Duodenal mucosa (tissue), 2 donors: ENCODE data around the gene PDP2.

Source experiments
- H3K27ac ChIP-seq: one replicate; pipeline ENCODE4 v1.7.0; 2013; ENCODE audit warnings: low read depth, low read length
- H3K27me3 ChIP-seq, 2 donors: one replicate each; pipeline ENCODE4 v1.7.0; 2013; ENCODE audit warnings: low read length in 2 of 2, control low read depth in 1 of 2; ENCODE audit not compliant: insufficient read depth in 2 of 2, control insufficient read depth in 1 of 2
- H3K36me3 ChIP-seq, 2 donors: one replicate each; pipeline ENCODE4 v1.7.0; 2013; ENCODE audit warnings: low read length in 2 of 2, control low read depth in 1 of 2; ENCODE audit not compliant: insufficient read depth in 2 of 2, control insufficient read depth in 1 of 2
- H3K4me1 ChIP-seq, 2 donors: one replicate each; pipeline ENCODE4 v1.7.0; 2013; ENCODE audit warnings: low read length in 2 of 2, control low read depth in 1 of 2; ENCODE audit not compliant: insufficient read depth in 2 of 2, control insufficient read depth in 1 of 2
- H3K4me3 ChIP-seq, 2 donors: one replicate each; pipeline ENCODE4 v1.7.0; 2013; ENCODE audit warnings: low read length in 2 of 2, low read depth in 1 of 2
- H3K9ac ChIP-seq, 2 donors: one replicate each; pipeline ENCODE4 v1.7.0; 2013; ENCODE audit warnings: low read length in 2 of 2, low read depth in 1 of 2
- H3K9me3 ChIP-seq, 2 donors: one replicate each; pipeline ENCODE4 v1.7.0; 2013; ENCODE audit warnings: low read length in 2 of 2, control low read depth in 1 of 2; ENCODE audit not compliant: control insufficient read depth in 1 of 2

The PDP2 gene

GRCh38 chr16:66926171-66926947, 46.0 kb downstream of the PDP2 start:
- no peaks in the 10 kb centered on the region for H3K36me3 ChIP-seq
- H3K9me3 ChIP-seq = no peaks in the 10 kb centered on the region
- H3K27me3 ChIP-seq = peaks cover 4 to 5% of the 10 kb centered on the region in 2 donors
- H3K27ac ChIP-seq = peak overlapping the region; percentile 20
- no peak overlapping the region for H3K9ac ChIP-seq
- peak overlapping the region in 1 of 2 donors; percentile 15 for H3K4me3 ChIP-seq
- peaks cover 8 to 33% of the 10 kb centered on the region in 2 donors for H3K4me1 ChIP-seq

GRCh38 chr16:66926961-66927436, 46.7 kb downstream of the PDP2 start:
- H3K4me3 ChIP-seq = no peak overlapping the region
- no peak overlapping the region for H3K9ac ChIP-seq
- no peaks in the 10 kb centered on the region for H3K36me3 ChIP-seq
- H3K27ac ChIP-seq = peak overlapping the region; percentile 20
- H3K4me1 ChIP-seq = peaks cover 10 to 37% of the 10 kb centered on the region in 2 donors
- no peaks in the 10 kb centered on the region for H3K9me3 ChIP-seq
- peaks cover 4 to 5% of the 10 kb centered on the region in 2 donors for H3K27me3 ChIP-seq

GRCh38 chr16:66927918-66928649, 47.8 kb downstream of the PDP2 start:
- H3K4me3 ChIP-seq = no peak overlapping the region
- H3K9ac ChIP-seq = no peak overlapping the region
- no peak overlapping the region for H3K27ac ChIP-seq
- H3K27me3 ChIP-seq = peaks cover 4 to 5% of the 10 kb centered on the region in 2 donors
- peaks cover 0 to 4% of the 10 kb centered on the region in 2 donors for H3K36me3 ChIP-seq
- H3K4me1 ChIP-seq = peaks cover 19 to 48% of the 10 kb centered on the region in 2 donors
- no peaks in the 10 kb centered on the region for H3K9me3 ChIP-seq

GRCh38 chr16:66928702-66929388, 48.5 kb downstream of the PDP2 start:
- no peak overlapping the region for H3K4me3 ChIP-seq
- H3K4me1 ChIP-seq = peaks cover 25 to 52% of the 10 kb centered on the region in 2 donors
- peaks cover 0 to 4% of the 10 kb centered on the region in 2 donors for H3K36me3 ChIP-seq
- no peak overlapping the region for H3K27ac ChIP-seq
- no peaks in the 10 kb centered on the region for H3K9me3 ChIP-seq
- peaks cover 4% of the 10 kb centered on the region in 2 donors for H3K27me3 ChIP-seq
- H3K9ac ChIP-seq = no peak overlapping the region

- H3K9me3 ChIP-seq = no peaks in the 10 kb centered on the region
- H3K4me1 ChIP-seq = peaks cover 25 to 46% of the 10 kb centered on the region in 2 donors
Measured at GRCh38 chr16:66930189-66930588, 49.9 kb downstream of the PDP2 start.

GRCh38 chr16:66931665-66932064, 51.4 kb downstream of the PDP2 start:
- Histone ChIP-seq H3K4me1 (peaks cover 25 to 55% of the 10 kb centered on the region in 2 donors), H3K27ac (no peak overlapping the region), H3K36me3 (peaks cover 0 to 4% of the 10 kb centered on the region in 2 donors), H3K4me3 (no peak overlapping the region), H3K27me3 (no peaks in the 10 kb centered on the region), H3K9ac (no peak overlapping the region), H3K9me3 (no peaks in the 10 kb centered on the region)

More at GRCh38 chr16:66930189-66930588, 49.9 kb downstream of the PDP2 start:
- no peaks in the 10 kb centered on the region for H3K27me3 ChIP-seq
- no peak overlapping the region for H3K9ac ChIP-seq
- no peak overlapping the region for H3K4me3 ChIP-seq
- H3K27ac ChIP-seq = no peak overlapping the region
- peaks cover 0 to 4% of the 10 kb centered on the region in 2 donors for H3K36me3 ChIP-seq

- H3K27me3 ChIP-seq = no peaks in the 10 kb centered on the region
- H3K4me3 ChIP-seq = peak overlapping the region in 1 of 2 donors; percentile 34
- no peak overlapping the region for H3K27ac ChIP-seq
- no peaks in the 10 kb centered on the region for H3K9me3 ChIP-seq
- peaks cover 0 to 7% of the 10 kb centered on the region in 2 donors for H3K36me3 ChIP-seq
- peaks cover 26 to 59% of the 10 kb centered on the region in 2 donors for H3K4me1 ChIP-seq
- peak overlapping the region in 1 of 2 donors; percentile 15 for H3K9ac ChIP-seq
Measured at GRCh38 chr16:66932076-66932475, 51.8 kb downstream of the PDP2 start.

GRCh38 chr16:66933776-66934137, 53.4 kb downstream of the PDP2 start:
- H3K27me3 ChIP-seq = no peaks in the 10 kb centered on the region
- peaks cover 43 to 71% of the 10 kb centered on the region in 2 donors for H3K4me1 ChIP-seq
- H3K27ac ChIP-seq = peak overlapping the region; percentile 95
- H3K9ac ChIP-seq = peak overlapping the region; percentile 99 to 100
- H3K36me3 ChIP-seq = peaks cover 14 to 24% of the 10 kb centered on the region in 2 donors
- no peaks in the 10 kb centered on the region for H3K9me3 ChIP-seq
- peak overlapping the region; percentile 99 to 100 for H3K4me3 ChIP-seq

GRCh38 chr16:66934138-66934838, 54.0 kb downstream of the PDP2 start, which contains the start of gene CIAO2B:
Gene CIAO2B (minus strand): TSS chr16:66934402. CDS start chr16:66934364, 38 bp downstream.
- H3K36me3 ChIP-seq = peaks cover 19 to 29% of the 10 kb centered on the region in 2 donors
- H3K9me3 ChIP-seq = no peaks in the 10 kb centered on the region
- H3K4me1 ChIP-seq = peaks cover 47 to 73% of the 10 kb centered on the region in 2 donors
- peak within 1 kb of the TSS; percentile 95 for H3K27ac ChIP-seq
- H3K4me3 ChIP-seq = peak within 1 kb of the TSS; percentile 99 to 100
- no peaks in the 10 kb centered on the region for H3K27me3 ChIP-seq
- H3K9ac ChIP-seq = peak within 1 kb of the TSS; percentile 99 to 100
